ENCODE results near the gene SLC20A1.

The SLC20A1 gene

GRCh38 chr2:112625474-112626114 is 20.1 kb upstream of the SLC20A1 start:
- no peak for DNase-seq

GRCh38 chr2:112626604-112627059 is 19.1 kb upstream of the SLC20A1 start:
- peak; percentile 41 for DNase-seq

- no peak for DNase-seq
Measured at GRCh38 chr2:112627060-112628040, 18.4 kb upstream of the SLC20A1 start.

- no peak for DNase-seq
Measured at GRCh38 chr2:112629224-112629623, 16.5 kb upstream of the SLC20A1 start.

GRCh38 chr2:112629823-112630222 is 15.9 kb upstream of the SLC20A1 start:
- DNase-seq, result no peak

GRCh38 chr2:112630268-112630667 is 15.5 kb upstream of the SLC20A1 start:
- DNase-seq, result no peak

DNA sequence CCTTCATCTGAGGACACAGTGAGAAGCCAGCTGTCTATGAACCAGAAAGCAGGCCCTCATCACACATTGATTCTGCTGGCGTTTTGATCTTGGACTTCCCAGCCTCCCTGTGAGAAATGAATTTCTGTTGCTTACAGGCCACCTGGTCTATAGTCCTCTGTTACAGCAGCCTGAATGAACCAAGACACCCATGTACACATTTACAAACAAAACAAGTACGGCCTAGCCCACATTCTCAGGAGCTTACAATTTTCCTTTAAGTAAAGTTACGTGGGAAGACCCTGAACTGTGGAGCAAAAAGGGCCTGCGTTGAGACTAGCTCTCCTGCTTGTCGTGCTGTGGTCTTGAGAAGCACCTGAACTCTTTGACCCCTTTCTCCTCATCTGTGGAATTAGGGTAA is 12.0 kb upstream of the SLC20A1 start:
- DNase-seq, result no peak

DNA sequence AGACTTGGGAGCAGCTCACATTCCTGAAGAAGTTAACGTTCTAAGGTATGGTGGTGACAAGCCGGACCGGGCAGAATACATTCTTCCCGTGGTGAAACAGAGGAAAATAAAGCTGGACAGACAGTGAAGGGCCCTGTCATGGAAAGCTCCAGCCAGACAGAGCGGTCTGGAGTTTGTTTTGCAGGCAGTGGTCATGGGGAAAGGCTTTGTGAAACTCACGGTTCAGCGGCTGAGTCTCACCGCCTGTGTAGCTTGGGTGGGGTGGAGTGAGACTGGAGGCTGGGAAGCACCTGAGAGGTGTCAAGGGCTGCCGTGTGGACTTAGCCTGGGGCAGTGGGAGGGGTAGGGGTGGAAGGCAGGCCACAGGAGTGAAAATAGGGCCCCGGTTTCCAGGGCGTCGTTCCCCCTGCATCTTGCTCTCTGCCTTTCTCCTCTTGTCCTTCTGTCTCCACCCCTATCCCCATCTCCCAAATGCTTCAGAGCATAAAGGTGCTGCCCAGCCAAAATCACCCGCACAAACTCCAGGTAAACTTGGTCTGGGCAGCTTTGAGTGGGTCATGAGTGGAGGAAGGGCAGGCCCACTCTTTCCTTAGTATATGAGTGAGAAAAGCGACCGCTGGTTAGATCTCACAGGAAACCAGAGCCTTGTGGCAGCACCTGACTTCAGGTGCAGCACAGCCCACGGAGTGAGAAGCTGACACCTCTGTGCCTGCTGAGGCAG is 11.4 kb upstream of the SLC20A1 start:
- DNase-seq, result no peak

DNA sequence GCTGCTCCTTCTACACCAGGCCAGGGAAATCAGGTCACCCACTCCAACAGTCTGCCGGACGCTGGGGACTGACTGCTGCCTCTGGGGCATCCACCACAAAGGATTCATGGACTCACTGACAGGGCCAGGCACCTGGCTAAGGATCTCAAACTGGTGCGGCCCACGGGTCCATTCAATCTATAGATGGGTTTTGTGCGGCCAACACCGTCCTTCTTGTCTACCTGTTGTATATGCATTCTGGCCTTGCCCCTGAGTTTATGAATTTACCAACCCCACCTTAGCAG is 10.9 kb upstream of the SLC20A1 start:
- DNase-seq, result no peak

DNA sequence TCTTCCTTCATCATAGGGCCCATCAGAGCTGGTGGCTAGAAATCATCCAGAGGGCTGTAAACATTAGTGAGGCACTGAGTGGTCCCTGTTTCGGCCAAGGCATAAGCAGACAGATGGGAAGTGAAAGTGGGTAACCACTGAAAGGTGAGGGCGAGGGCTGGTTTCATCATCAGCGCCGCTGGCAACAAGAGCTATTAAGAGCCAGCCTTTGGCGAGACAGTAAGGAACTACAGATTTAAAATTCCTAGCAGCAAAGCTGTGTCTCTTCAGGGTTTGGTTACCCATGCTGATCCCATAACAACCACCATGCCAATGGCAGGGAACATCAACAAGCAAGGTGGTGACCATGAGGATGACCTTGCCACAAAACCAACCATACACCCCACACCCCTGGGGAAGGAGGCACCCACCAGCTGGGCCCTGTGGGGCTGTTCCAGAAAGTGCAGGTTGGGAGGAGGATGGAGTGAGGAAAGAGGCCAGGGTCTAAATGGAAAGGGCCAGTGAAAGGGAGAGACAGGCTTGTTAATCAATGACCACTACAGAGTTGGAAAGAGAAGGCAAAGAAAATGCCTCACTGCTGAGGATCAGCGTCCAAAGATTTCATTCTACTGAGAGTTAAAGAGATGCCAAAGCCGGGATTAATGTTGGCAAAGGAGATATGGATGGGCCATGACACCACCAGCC is 9.0 kb upstream of the SLC20A1 start:
- no peak for DNase-seq

GRCh38 chr2:112637289-112637660 is 8.5 kb upstream of the SLC20A1 start:
- no peak for DNase-seq

DNA sequence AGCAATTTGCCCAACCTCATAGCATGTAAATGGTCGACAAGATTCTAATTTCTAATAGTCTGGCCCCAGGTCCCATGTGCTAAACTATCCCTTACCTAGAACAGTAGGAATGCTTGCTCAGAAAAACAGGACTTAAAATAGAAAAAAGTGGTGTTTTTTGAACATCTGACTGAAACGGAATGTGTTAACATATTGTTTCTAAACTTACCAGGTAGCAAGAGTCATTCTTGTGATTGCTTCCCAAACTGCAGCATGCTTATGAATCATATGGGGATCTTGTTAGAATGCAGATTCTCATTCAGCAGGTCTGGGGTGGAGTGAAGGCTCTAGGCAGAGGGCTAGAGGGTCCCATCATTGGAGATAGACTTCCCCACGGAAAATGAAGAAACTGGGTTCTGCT is 5.8 kb upstream of the SLC20A1 start:
- DNase-seq, result no peak

- no peak for DNase-seq
Measured at GRCh38 chr2:112640467-112640799, 5.3 kb upstream of the SLC20A1 start.

- no peak for DNase-seq
Measured at GRCh38 chr2:112640800-112641675, 4.7 kb upstream of the SLC20A1 start.

- DNase-seq, result no peak
Measured at GRCh38 chr2:112641701-112642100, 4.0 kb upstream of the SLC20A1 start.

- DNase-seq, result no peak
Measured at GRCh38 chr2:112642561-112642960, 3.2 kb upstream of the SLC20A1 start.

- DNase-seq, result no peak
Measured at GRCh38 chr2:112642966-112643365, 2.8 kb upstream of the SLC20A1 start.

- DNase-seq, result no peak
Measured at GRCh38 chr2:112643488-112643887, 2.3 kb upstream of the SLC20A1 start.

DNA sequence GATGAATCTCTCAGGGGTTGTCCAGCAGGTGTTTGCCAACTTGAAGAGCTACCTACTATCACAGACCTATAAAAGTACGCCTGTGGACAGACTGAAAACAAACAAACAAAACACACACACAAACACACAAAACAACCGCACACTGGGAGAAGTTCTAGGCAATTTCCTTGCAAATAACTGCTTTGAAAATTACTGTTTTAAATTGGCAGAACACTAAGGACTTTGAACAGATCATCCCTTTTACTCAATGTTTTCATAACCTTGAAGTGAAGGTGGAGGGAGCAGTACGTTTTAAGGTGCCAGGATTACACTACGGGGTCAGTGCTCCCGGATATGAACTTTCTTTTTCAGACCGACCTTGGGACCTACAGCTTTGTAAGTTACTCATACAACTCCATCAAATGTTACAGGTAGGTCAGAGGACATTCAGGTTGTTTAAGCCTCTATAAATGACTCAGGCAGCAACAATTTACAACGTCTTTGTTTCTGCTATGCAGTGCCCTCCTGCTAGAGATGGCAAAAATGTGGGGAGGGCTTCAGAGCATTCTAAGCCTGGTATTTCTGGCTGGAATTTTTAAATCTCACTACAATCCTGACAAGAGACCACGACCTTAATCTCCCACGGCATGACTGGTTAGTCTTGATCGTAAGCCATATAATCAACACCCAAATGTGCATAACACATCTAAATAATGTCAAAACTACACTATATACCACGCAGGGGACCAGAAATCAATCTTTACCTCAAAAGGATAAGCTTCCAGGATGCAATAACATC is 1.4 kb upstream of the SLC20A1 start:
- DNase-seq, result peak; percentile 20

- DNase-seq, result no peak
Measured at GRCh38 chr2:112644933-112645309, 818 bp upstream of the SLC20A1 start.

DNA sequence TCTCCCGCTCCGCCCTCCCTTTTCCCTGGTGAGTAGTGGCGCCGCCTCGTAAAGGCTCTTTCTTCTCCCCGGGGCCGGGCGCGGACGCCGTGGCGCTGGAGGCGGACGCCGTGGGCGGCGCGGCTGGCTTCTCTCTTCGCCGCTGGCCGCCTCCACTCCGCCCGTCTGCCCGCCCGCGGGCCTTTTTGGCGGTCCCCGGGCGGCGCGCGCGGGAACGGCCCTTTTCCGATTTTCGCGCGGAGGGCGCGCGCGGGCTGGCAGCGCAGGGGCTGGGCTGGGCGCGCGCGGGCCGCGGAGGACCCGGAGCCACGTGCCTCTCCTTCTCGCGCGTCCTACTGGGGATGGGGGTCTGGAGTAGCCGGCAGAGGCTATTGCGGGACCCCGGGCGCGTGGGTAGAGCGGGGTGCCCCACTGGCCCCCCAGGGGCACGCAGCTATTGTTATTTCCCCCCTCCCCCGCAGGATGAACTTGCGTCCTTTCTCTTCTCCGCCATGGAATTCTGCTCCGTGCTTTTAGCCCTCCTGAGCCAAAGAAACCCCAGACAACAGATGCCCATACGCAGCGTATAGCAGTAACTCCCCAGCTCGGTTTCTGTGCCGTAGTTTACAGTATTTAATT is 472 bp downstream of the SLC20A1 start:
- no peak for DNase-seq

Data from NCI-H510A treated with DMSO at 0.1 percent for 48 hours (cell line).